Measurements from ENCODE around the gene GCSAML. TPM values are rescaled to one million over a fixed set of nuclear protein-coding genes. Genes with fewer than 3 reads are reported as not detected.

GCSAML gene
- total and polyA plus RNA-seq, 9 of the 15 experiments (the other 6 are each of a cell fraction or from before 2014, with no cell fraction given): 0.01 TPM; not detected in 8

DNA sequence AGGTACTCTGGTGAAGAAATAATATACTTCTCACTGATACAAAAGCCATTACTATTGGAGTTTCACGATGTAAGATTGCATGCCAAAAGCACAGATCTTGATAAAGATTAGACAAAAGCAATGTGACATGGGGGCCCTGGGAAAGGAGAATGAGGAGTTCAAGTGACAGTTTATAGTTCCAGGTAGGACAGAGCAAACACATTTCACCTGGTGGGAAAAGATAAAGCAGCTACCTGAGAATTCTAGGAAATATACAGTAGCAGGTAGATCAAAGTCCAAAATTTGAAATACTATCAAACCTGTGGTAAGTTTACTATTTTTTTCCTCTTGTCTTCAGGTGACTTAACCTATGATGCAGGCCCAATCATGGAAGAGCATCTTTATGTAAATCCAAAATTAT lies 64.5 kb downstream of the GCSAML start:
- BruUV-seq (replicated peaks): no TSS peak
- Histone ChIP-seq H3K27me3 (ENCODE audit: control insufficient read depth in 2 of 2, insufficient read depth in 2 of 2, low read length in 2 of 2) (no peaks in the 10 kb centered on the region), H3K4me2 (ENCODE audit: insufficient read depth, low read length) (no peak overlapping the region), H2AFZ (ENCODE audit: low read depth, low read length) (no peak overlapping the region), H3K9ac (ENCODE audit: insufficient read depth in 1 of 2, low read depth in 2 of 2, low read length in 2 of 2) (no peak overlapping the region), H3K4me3 (no peak overlapping the region), H3K4me1 (replicated peaks in 1 of 2; ENCODE audit: control insufficient read depth in 2 of 2, insufficient read depth in 2 of 2, low read length in 2 of 2) (no peaks in the 10 kb centered on the region), H4K20me1 (replicated peaks; ENCODE audit: control insufficient read depth, insufficient read depth, low read length) (no peaks in the 10 kb centered on the region), H3K9me1 (ENCODE audit: control insufficient read depth, insufficient read depth, low read length) (no peaks in the 10 kb centered on the region), H3K9me3 (replicated peaks; ENCODE audit: control insufficient read depth, insufficient read depth, low read depth, low read length) (no peaks in the 10 kb centered on the region), H3K36me3 (ENCODE audit: control insufficient read depth, insufficient read depth, low read length) (no peaks in the 10 kb centered on the region), H3K27ac (ENCODE audit: extremely low read depth, low read depth, low read length) (no peak overlapping the region), H3K79me2 (ENCODE audit: control insufficient read depth, insufficient read depth, low read length) (no peaks in the 10 kb centered on the region)
- DNase-seq (ENCODE audit: extremely low read depth in 1 of 4, low spot score in 3 of 4) (no peak), ATAC-seq (no peak), FAIRE-seq (no peak)
- ChIA-PET POLR2A (no interaction called here), CTCF (ENCODE audit: low intra/inter-chr PET ratio) (no interaction called here)
- intact Hi-C loops (cut with micrococcal nuclease): no loop called here
- 5% methylated on average over 1 of the region's 1 CpG for WGBS (ENCODE audit: insufficient coverage, low coverage, missing lambda C conversion rate)
- in situ Hi-C loops (cut with MboI): no loop called here
- no peak for TF ChIP-seq FOXK1 (CRISPR knock-in tag; IDR thresholded peaks at IDR 0.05; ENCODE audit: borderline replicate concordance)
- TF ChIP-seq, protein P1, sequence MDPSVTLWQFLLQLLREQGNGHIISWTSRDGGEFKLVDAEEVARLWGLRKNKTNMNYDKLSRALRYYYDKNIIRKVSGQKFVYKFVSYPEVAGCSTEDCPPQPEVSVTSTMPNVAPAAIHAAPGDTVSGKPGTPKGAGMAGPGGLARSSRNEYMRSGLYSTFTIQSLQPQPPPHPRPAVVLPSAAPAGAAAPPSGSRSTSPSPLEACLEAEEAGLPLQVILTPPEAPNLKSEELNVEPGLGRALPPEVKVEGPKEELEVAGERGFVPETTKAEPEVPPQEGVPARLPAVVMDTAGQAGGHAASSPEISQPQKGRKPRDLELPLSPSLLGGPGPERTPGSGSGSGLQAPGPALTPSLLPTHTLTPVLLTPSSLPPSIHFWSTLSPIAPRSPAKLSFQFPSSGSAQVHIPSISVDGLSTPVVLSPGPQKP (CRISPR knock-in tag; IDR thresholded peaks at IDR 0.05): no peak

GRCh38 chr1:247614625-247615024 lies 65.7 kb downstream of the GCSAML start:
- no peak for FAIRE-seq
- TF ChIP-seq, protein P2, sequence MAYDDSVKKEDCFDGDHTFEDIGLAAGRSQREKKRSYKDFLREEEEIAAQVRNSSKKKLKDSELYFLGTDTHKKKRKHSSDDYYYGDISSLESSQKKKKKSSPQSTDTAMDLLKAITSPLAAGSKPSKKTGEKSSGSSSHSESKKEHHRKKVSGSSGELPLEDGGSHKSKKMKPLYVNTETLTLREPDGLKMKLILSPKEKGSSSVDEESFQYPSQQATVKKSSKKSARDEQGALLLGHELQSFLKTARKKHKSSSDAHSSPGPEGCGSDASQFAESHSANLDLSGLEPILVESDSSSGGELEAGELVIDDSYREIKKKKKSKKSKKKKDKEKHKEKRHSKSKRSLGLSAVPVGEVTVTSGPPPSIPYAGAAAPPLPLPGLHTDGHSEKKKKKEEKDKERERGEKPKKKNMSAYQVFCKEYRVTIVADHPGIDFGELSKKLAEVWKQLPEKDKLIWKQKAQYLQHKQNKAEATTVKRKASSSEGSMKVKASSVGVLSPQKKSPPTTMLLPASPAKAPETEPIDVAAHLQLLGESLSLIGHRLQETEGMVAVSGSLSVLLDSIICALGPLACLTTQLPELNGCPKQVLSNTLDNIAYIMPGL (CRISPR knock-in tag; IDR thresholded peaks at IDR 0.05): no peak
- no peak for TF ChIP-seq RBM15 (IDR thresholded peaks at IDR 0.05; ENCODE audit: insufficient read depth, low read length)
- TF ChIP-seq TEAD4 (IDR thresholded peaks at IDR 0.05; ENCODE audit: low read length): no peak
- no peak for TF ChIP-seq TEAD4 (CRISPR knock-in tag; IDR thresholded peaks at IDR 0.05; ENCODE audit: borderline replicate concordance)
- no peak for TF ChIP-seq SIX5 (IDR thresholded peaks at IDR 0.05; ENCODE audit: borderline replicate concordance in 1 of 2, insufficient read depth in 1 of 2, low read depth in 1 of 2, low read length in 2 of 2)
- TF ChIP-seq EWSR1 (IDR thresholded peaks at IDR 0.05; ENCODE audit: borderline replicate concordance, low read depth, partially characterized antibody): no peak
- no peak for TF ChIP-seq ZNF212 (CRISPR knock-in tag; IDR thresholded peaks at IDR 0.05)
- no peak for TF ChIP-seq PHF20 (IDR thresholded peaks at IDR 0.05; ENCODE audit: partially characterized antibody)
- no peak for TF ChIP-seq RCOR1 (IDR thresholded peaks at IDR 0.05; ENCODE audit: borderline replicate concordance in 1 of 2, low read depth in 2 of 2, low read length in 2 of 2)

More at GRCh38 chr1:247614625-247615024, 65.7 kb downstream of the GCSAML start:
- Histone ChIP-seq H3K79me2 (ENCODE audit: control insufficient read depth, insufficient read depth, low read length) (no peaks in the 10 kb centered on the region), H4K20me1 (replicated peaks; ENCODE audit: control insufficient read depth, insufficient read depth, low read length) (no peaks in the 10 kb centered on the region), H3K9me3 (replicated peaks; ENCODE audit: control insufficient read depth, insufficient read depth, low read depth, low read length) (no peaks in the 10 kb centered on the region), H2AFZ (ENCODE audit: low read depth, low read length) (no peak overlapping the region), H3K36me3 (ENCODE audit: control insufficient read depth, insufficient read depth, low read length) (no peaks in the 10 kb centered on the region), H3K4me3 (no peak overlapping the region), H3K9ac (ENCODE audit: insufficient read depth in 1 of 2, low read depth in 2 of 2, low read length in 2 of 2) (no peak overlapping the region), H3K27ac (ENCODE audit: extremely low read depth, low read depth, low read length) (no peak overlapping the region), H3K27me3 (ENCODE audit: control insufficient read depth in 2 of 2, insufficient read depth in 2 of 2, low read length in 2 of 2) (no peaks in the 10 kb centered on the region), H3K4me2 (ENCODE audit: insufficient read depth, low read length) (no peak overlapping the region), H3K4me1 (replicated peaks in 1 of 2; ENCODE audit: control insufficient read depth in 2 of 2, insufficient read depth in 2 of 2, low read length in 2 of 2) (no peaks in the 10 kb centered on the region), H3K9me1 (ENCODE audit: control insufficient read depth, insufficient read depth, low read length) (no peaks in the 10 kb centered on the region)
- no TSS peak for BruUV-seq (replicated peaks)
- 2% methylated on average over 5 of the region's 5 CpGs for WGBS (ENCODE audit: insufficient coverage, low coverage, missing lambda C conversion rate)
- DNase-seq (ENCODE audit: extremely low read depth in 1 of 4, low spot score in 3 of 4): no peak
- ATAC-seq: no peak
- POLR2A ChIA-PET: interaction anchor here (0.6 kb wide), 1 partner anchor 12 kb away, joined by 3 read pairs; no protein-coding TSS in a partner anchor
- CTCF ChIA-PET (ENCODE audit: low intra/inter-chr PET ratio): no interaction called here
- intact Hi-C loops (cut with micrococcal nuclease): no loop called here
- in situ Hi-C loops (cut with MboI): no loop called here
